ENCODE measurements around the gene SETBP1. TPM values are rescaled to one million over a fixed set of nuclear protein-coding genes. Genes with fewer than 3 reads are reported as not detected.

The SETBP1 gene
- total RNA-seq, 4 donors from 2014 or later, result 15.6 to 27.3 (median 19.1) TPM

- no peak for TF ChIP-seq CTCF (IDR thresholded peaks at IDR 0.05; ENCODE audit: low read depth)
Observed at GRCh38 chr18:45012286-45012685, 331.6 kb downstream of the SETBP1 start.

- TF ChIP-seq CTCF (IDR thresholded peaks at IDR 0.05; ENCODE audit: low read depth), result no peak
Observed at GRCh38 chr18:45014047-45014501, 333.4 kb downstream of the SETBP1 start.

- TF ChIP-seq CTCF (IDR thresholded peaks at IDR 0.05; ENCODE audit: low read depth), result no peak
Observed at GRCh38 chr18:45015788-45016128, 335.1 kb downstream of the SETBP1 start.

- no peak for TF ChIP-seq CTCF (IDR thresholded peaks at IDR 0.05; ENCODE audit: low read depth)
Observed at GRCh38 chr18:45019469-45019868, 338.8 kb downstream of the SETBP1 start.

GRCh38 chr18:45023519-45023918, 342.8 kb downstream of the SETBP1 start:
- no peak for TF ChIP-seq CTCF (IDR thresholded peaks at IDR 0.05; ENCODE audit: low read depth)

GRCh38 chr18:45024357-45025088, 343.8 kb downstream of the SETBP1 start:
- no peak for TF ChIP-seq CTCF (IDR thresholded peaks at IDR 0.05; ENCODE audit: low read depth)

GRCh38 chr18:45025089-45025450, 344.4 kb downstream of the SETBP1 start:
- TF ChIP-seq CTCF (IDR thresholded peaks at IDR 0.05; ENCODE audit: low read depth), result no peak
